Activated CD8-positive, alpha-beta memory T cell treated with anti-CD3 and anti-CD28 coated beads, Interleukin-2, amount 10 ng/mL, durations not matched to agents 7 days and 5 days (primary cell): Measurements from ENCODE around the gene NUAK1. TPM values are rescaled to one million over a fixed set of nuclear protein-coding genes. Genes with fewer than 3 reads are reported as not detected.

Experiments used
- ATAC-seq: fragments of 150-1000 bp; cut with Tn5 transposase; one replicate; pipeline ENCODE4 v1.10.0; 2021; ENCODE audit warnings: moderate library complexity
- CTCF ChIA-PET: fragments of 350-600 bp; sonication (Branson Sonifier 250); formaldehyde crosslinking; loops from one replicate; lab custom pipeline; 2021; ENCODE audit warnings: antibody characterized with exemption; lab: Charles Lee
- DNase-seq: peaks from one replicate; pipeline ENCODE4 v3.0.0-alpha.2; 2020
- H3K27ac Mint-ChIP-seq: one replicate; pipeline ENCODE4 v1.8.0; 2021; ENCODE audit warnings: mild to moderate bottlenecking, mixed read lengths
- H3K27me3 Mint-ChIP-seq: one replicate; pipeline ENCODE4 v1.8.0; 2021; ENCODE audit warnings: mixed read lengths
- H3K36me3 Mint-ChIP-seq: one replicate; pipeline ENCODE4 v1.8.0; 2021; ENCODE audit warnings: mild to moderate bottlenecking, mixed read lengths
- H3K4me1 Mint-ChIP-seq: one replicate; pipeline ENCODE4 v1.8.0; 2021; ENCODE audit warnings: mixed read lengths
- H3K4me3 Mint-ChIP-seq: one replicate; pipeline ENCODE4 v1.8.0; 2021; ENCODE audit warnings: mild to moderate bottlenecking, moderate library complexity, mixed read lengths
- H3K9me3 Mint-ChIP-seq: one replicate; pipeline ENCODE4 v1.8.0; 2022; ENCODE audit warnings: low read depth, mixed read lengths
- total RNA-seq, 2 experiments: library from RNA; stranded (reverse); gene quantifications; one replicate each; pipeline ENCODE4 v1.2.3, GENCODE V29; 2021

NUAK1 gene
- total RNA-seq, 2 experiments from 2014 or later = not detected

DNA sequence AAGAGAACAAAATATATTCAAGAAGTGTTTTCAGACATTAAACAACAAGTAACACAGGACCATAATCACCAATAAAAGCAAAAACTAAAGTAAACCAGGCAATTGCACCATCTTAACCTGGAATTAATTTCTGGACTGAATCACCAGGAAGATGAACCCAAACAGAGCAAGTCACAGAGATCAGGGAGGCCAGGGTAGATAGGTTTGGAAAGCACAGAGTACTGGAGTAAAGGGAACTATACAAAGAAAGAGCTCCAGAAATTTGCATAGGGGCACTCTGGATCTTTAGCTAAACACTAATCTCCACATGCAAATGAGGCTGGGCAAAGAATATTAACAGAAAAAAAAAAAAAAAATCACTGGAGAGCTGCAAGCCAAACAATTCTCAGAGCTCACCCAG lies 84.7 kb downstream of the NUAK1 start:
- no peak overlapping the region for H3K4me3 Mint-ChIP-seq
- H3K4me1 Mint-ChIP-seq = no peaks in the 10 kb centered on the region
- CTCF ChIA-PET = no interaction called here
- H3K27me3 Mint-ChIP-seq = peaks cover 6% of the 10 kb centered on the region
- no peaks in the 10 kb centered on the region for H3K36me3 Mint-ChIP-seq
- peaks cover 6% of the 10 kb centered on the region for H3K9me3 Mint-ChIP-seq
- no peak for ATAC-seq
- H3K27ac Mint-ChIP-seq = no peak overlapping the region
- DNase-seq = no peak

DNA sequence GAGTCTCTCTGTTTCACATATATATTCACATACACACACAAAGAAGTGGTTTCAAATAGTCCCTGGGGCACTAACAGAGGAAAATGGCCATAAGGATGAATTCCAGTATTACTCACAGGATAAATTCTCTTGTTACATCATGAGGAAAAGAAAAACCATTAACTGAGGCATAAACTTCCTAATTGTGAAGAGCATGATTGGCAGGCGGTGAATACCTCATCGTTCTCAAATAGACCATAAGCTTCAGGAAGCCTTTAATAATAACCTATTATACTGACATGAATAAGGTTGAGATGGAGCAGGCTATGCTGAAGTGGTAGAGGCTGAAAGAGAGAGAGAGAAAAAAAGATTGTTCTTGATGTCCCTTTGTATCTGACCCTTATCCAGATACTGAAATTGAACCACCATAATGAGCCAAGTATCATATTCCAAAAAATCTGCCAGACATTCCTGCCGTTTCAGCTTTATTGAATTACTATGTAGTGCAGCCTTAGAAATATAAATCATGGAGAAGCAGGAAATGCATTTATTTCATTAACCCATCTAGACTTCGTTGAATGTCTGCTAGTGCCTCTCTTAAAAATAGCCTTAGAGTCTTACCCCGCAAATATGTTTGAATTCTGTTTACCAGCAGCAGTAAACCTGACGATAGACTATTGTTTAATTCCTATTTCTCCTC lies 86.8 kb downstream of the NUAK1 start:
- DNase-seq = no peak
- Mint-ChIP-seq H3K9me3 (peaks cover 6% of the 10 kb centered on the region), H3K4me3 (no peak overlapping the region), H3K36me3 (no peaks in the 10 kb centered on the region), H3K4me1 (no peaks in the 10 kb centered on the region), H3K27me3 (peaks cover 6% of the 10 kb centered on the region), H3K27ac (no peak overlapping the region)
- CTCF ChIA-PET = no interaction called here
- ATAC-seq = no peak

DNA sequence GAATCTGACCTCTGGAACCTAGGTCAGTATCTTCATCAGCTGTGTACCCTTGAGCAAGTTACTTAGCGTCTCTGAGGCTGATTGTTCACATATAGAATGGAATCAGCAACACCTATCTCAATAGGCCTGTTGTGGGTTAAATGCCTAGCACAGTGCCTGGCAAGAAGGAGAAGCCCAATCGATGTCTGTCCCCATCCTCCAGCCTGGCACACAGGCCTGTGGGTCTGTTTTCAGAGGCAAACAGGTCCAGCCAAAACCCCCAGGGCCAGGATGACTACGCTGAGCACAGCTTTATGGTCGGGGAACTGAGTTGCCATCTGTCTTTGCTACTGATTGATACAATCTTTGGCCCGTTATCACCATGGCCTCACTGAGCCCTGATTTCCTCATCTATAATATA lies 89.2 kb downstream of the NUAK1 start:
- H3K4me3 Mint-ChIP-seq = no peak overlapping the region
- H3K27ac Mint-ChIP-seq = no peak overlapping the region
- H3K4me1 Mint-ChIP-seq = no peaks in the 10 kb centered on the region
- H3K36me3 Mint-ChIP-seq = no peaks in the 10 kb centered on the region
- CTCF ChIA-PET = no interaction called here
- ATAC-seq (no peak), DNase-seq (no peak)
- H3K27me3 Mint-ChIP-seq = peaks cover 3% of the 10 kb centered on the region
- no peaks in the 10 kb centered on the region for H3K9me3 Mint-ChIP-seq

DNA sequence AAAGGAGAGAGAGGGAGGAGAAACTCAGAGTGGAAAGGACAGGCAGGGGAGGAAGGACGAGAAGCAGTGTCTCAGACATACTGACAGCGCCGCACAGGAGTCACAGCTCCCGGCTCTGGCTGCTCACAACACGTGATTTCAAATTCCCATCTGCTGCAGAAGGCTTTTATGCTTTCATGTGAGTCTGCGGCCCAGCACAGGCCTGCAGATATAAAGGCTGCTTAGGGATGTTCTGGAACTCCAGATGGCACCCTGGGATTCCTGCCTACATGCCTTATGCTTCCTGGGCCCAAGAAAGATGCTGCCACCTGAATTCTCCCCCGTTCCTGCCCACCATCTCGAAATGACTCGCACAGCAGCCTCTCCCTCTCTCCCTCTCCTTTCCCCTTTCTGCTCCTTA lies 89.6 kb downstream of the NUAK1 start:
- CTCF ChIA-PET = no interaction called here
- Mint-ChIP-seq H3K9me3 (no peaks in the 10 kb centered on the region), H3K27me3 (peaks cover 3% of the 10 kb centered on the region), H3K4me1 (no peaks in the 10 kb centered on the region), H3K4me3 (no peak overlapping the region), H3K27ac (no peak overlapping the region), H3K36me3 (no peaks in the 10 kb centered on the region)
- DNase-seq = no peak
- no peak for ATAC-seq

DNA sequence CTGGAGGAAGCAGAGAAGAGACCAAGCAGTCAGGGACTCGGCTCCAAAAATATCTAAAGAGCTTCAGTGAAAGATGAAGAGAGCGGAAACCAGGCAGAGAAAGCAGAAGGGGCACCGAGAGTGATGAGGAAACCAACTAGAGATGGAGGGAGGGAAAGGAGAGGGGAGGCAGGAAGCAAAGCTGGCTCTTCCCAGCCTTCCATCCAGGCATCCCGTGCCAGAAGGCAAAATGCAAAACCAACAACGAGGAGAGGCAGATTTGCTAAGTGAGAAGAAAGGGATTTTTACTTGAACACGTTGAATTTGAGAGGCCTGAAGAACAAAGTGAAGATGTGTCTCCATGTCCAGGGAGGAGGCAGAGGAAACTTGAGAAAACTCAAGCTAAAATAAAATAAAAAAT lies 90.1 kb downstream of the NUAK1 start:
- Mint-ChIP-seq H3K27me3 (no peaks in the 10 kb centered on the region), H3K36me3 (no peaks in the 10 kb centered on the region), H3K27ac (no peak overlapping the region), H3K4me1 (no peaks in the 10 kb centered on the region), H3K4me3 (no peak overlapping the region), H3K9me3 (no peaks in the 10 kb centered on the region)
- DNase-seq = no peak
- ATAC-seq = no peak
- CTCF ChIA-PET = no interaction called here

DNA sequence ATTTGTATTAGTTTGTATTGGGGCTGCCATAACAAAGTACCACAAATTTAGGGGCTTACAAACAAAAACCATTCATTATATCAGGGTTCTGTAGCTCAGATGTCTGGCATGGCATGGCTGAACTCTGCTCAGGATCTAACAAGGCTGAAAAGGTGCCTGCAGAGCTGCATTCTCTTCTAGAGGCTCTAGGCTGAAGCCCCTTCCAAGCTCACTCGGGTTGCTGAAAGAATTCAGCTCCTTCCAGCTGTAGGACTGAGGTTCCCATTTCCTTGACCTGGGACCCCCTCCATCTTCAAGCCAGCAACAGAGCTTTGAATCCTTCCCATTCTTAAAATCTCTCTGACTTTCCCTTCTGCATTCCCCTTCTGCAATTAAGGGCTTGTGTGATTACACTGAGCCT lies 90.7 kb downstream of the NUAK1 start:
- CTCF ChIA-PET = no interaction called here
- no peaks in the 10 kb centered on the region for H3K27me3 Mint-ChIP-seq
- no peaks in the 10 kb centered on the region for H3K9me3 Mint-ChIP-seq

DNA sequence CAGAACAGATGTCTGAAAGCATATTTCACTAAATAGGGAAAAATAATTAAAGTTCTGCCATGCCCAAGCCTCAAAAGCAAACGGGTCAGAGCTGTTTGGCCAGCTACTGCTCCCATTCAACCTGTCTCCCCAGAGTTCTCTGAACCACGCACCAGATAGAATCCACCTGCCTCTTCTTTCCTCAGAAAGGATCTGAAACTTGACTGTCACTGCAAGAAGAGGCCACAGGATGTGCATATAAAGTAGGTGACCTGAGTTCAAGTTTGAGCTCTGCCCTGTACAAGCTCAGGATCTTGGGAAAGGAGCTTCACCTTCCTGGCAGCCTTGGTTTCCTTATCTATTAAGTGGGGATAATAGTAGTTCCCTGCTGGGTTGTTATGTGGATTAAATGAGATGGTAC lies 91.8 kb downstream of the NUAK1 start:
- no peak for DNase-seq
- Mint-ChIP-seq H3K27me3 (no peaks in the 10 kb centered on the region), H3K27ac (no peak overlapping the region), H3K36me3 (no peaks in the 10 kb centered on the region), H3K9me3 (no peaks in the 10 kb centered on the region), H3K4me3 (no peak overlapping the region), H3K4me1 (no peaks in the 10 kb centered on the region)
- ATAC-seq = no peak
- CTCF ChIA-PET = no interaction called here

More for the DNA sequence above, 90.7 kb downstream of the NUAK1 start:
- DNase-seq (no peak), ATAC-seq (no peak)
- Mint-ChIP-seq H3K36me3 (no peaks in the 10 kb centered on the region), H3K4me1 (no peaks in the 10 kb centered on the region), H3K4me3 (no peak overlapping the region), H3K27ac (no peak overlapping the region)

DNA sequence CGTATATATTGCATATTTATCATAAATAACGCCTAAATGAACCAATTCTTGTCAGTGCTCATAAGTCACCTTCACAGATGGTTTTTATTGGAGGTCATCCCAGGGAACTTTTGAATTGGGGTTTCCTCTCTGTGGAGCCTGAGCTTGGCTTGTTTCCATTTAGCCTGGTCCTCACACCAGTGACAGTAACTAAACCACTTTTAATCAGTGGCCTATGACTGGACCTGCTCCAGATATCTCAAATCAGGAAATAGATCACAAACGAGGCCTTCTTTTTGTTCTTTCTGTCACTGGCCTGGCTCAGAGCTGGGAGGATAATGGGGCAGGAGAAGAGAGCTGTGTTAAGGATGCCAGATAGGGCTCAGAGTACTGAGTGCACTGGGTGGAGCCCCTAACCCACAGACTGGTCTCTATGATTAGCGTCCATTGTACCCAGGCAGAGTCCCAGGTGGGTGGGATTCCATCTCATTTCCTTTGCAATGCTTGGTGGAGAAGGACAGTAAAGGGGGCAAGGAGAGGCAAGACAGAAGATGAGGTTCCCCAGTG lies 92.4 kb downstream of the NUAK1 start:
- no peaks in the 10 kb centered on the region for H3K4me1 Mint-ChIP-seq
- H3K27me3 Mint-ChIP-seq = no peaks in the 10 kb centered on the region
- no peaks in the 10 kb centered on the region for H3K9me3 Mint-ChIP-seq
- no peak overlapping the region for H3K27ac Mint-ChIP-seq
- CTCF ChIA-PET = no interaction called here
- no peak for ATAC-seq
- H3K4me3 Mint-ChIP-seq = no peak overlapping the region
- DNase-seq = no peak
- no peaks in the 10 kb centered on the region for H3K36me3 Mint-ChIP-seq

DNA sequence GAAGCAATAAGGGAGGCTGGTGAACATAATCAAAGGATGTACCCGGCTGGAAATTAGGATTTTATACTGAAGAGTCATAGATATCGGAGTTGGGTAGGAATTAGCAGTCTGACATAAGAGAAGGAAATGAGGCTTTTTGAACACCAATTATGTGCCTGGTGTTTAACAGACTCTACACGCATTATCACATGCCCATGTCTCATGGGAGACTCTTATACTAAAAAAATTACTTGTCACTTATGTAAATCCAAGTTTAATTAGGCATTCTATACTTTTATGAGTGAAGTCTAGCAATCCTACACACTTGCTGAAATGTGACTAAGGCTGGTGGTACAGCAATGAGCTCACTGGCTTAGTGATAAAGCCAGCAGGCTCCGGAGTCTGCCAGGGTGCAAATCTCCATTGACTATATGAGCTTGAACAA lies 93.5 kb downstream of the NUAK1 start:
- H3K27me3 Mint-ChIP-seq = no peaks in the 10 kb centered on the region

DNA sequence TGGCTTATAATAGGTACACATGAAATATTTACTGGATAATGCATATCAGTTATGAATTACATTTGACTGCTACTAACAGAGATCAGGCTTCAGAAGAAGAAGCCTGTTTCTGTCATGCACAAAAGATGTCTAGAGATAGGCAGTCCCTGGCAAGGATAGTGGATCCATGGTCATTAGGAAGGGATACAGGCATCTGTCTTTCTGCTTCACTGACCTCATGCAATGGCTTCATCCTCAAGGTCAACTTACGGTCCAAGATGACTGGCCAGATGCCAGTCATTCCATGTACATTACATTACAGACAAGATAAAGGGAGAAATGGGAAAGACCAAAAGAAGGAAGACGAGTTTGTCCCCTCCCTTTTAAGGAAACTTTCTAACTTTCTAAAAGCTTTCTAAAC lies 94.0 kb downstream of the NUAK1 start:
- Mint-ChIP-seq H3K4me3 (no peak overlapping the region), H3K27ac (no peak overlapping the region), H3K36me3 (no peaks in the 10 kb centered on the region), H3K9me3 (no peaks in the 10 kb centered on the region), H3K27me3 (no peaks in the 10 kb centered on the region), H3K4me1 (no peaks in the 10 kb centered on the region)
- ATAC-seq = no peak
- CTCF ChIA-PET = no interaction called here
- no peak for DNase-seq

More for the DNA sequence above, 93.5 kb downstream of the NUAK1 start:
- CTCF ChIA-PET = no interaction called here
- no peaks in the 10 kb centered on the region for H3K36me3 Mint-ChIP-seq
- no peaks in the 10 kb centered on the region for H3K4me1 Mint-ChIP-seq
- no peak overlapping the region for H3K27ac Mint-ChIP-seq
- no peak overlapping the region for H3K4me3 Mint-ChIP-seq
- H3K9me3 Mint-ChIP-seq = no peaks in the 10 kb centered on the region
- DNase-seq (no peak), ATAC-seq (no peak)

DNA sequence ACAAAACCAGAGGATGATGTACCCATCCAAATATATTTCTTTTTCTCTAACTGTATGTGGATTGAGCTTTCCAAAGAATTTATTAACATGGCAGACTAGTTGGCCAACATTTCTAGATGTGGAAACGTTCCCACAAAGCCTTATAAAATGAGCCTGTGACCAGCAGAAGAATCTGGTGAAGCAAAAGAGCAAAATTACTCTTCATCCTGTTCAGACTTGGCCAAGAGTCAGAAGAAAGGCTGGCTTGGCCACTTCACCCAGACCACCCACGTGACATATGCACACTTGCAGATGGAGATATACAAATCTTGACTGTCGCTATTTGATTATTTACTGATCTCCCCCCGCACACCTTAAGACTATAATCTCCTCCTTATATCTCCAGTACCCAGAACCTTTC lies 96.7 kb downstream of the NUAK1 start:
- ATAC-seq = no peak
- CTCF ChIA-PET = no interaction called here
- Mint-ChIP-seq H3K27me3 (no peaks in the 10 kb centered on the region), H3K4me1 (no peaks in the 10 kb centered on the region), H3K36me3 (no peaks in the 10 kb centered on the region), H3K9me3 (no peaks in the 10 kb centered on the region), H3K4me3 (no peak overlapping the region), H3K27ac (no peak overlapping the region)
- DNase-seq = no peak

DNA sequence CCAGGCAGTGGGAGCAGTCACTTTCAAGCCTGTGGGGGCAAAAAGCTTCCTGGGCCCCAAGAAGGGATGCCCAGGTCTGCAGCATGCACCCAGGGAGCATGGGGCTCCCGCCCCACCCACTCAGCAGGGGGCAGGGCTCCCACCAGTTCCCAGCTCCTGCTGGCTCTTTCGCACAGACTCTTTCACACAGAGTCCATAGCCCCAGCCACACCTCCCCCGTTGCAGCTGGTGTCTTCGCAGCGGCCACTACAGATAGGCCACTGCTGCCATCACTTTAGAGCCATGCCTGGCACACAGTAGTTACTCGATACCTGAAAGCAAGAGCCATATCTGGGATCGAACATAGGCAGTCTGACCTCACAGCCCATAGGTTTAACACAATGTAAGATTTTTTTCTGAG lies 98.2 kb downstream of the NUAK1 start:
- ATAC-seq = no peak
- no peak overlapping the region for H3K27ac Mint-ChIP-seq
- CTCF ChIA-PET = no interaction called here

DNA sequence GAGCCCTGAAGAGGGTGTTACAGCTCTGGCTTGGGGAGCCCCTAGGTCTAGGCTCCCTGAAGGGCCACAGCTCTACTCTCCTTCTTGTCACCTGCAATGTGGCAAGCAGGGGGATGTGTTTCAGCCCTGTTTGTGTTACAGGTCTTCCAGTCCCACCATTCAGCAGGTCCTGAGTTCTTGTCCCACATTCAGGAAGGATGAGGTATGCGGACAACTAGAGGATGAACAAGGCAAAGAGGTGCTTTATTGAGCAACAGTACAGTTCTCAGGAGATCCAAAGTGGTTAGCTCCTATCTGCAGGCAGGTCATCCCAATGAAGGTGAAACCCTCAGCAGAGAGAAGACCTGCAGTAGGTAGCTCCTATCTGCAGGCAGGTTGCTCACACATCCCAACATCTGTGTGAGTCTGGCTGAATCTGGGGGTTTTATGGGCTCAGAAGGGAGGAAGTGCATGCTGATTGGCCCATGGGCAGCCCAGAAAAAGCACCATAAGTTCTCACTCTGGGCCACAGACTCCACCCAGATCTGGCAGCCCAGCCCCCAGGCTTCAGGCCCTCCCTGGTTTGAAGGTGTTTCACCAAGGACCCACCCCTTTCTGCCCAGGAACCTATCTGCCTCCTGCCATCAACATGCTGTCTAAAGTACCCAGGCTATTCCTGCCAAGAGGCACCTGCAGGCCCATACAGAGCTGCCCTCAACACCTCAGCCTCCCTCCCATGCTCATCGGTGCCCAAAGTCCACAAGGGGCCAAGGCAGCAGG lies 98.9 kb downstream of the NUAK1 start:
- ATAC-seq (no peak), DNase-seq (no peak)
- H3K9me3 Mint-ChIP-seq = no peaks in the 10 kb centered on the region
- H3K36me3 Mint-ChIP-seq = no peaks in the 10 kb centered on the region
- H3K4me3 Mint-ChIP-seq = no peak overlapping the region
- no peaks in the 10 kb centered on the region for H3K27me3 Mint-ChIP-seq
- no peak overlapping the region for H3K27ac Mint-ChIP-seq
- CTCF ChIA-PET = no interaction called here
- H3K4me1 Mint-ChIP-seq = no peaks in the 10 kb centered on the region

More for the DNA sequence above, 98.2 kb downstream of the NUAK1 start:
- no peaks in the 10 kb centered on the region for H3K9me3 Mint-ChIP-seq
- H3K36me3 Mint-ChIP-seq = no peaks in the 10 kb centered on the region
- no peaks in the 10 kb centered on the region for H3K27me3 Mint-ChIP-seq
- no peak for DNase-seq
- H3K4me1 Mint-ChIP-seq = no peaks in the 10 kb centered on the region
- H3K4me3 Mint-ChIP-seq = no peak overlapping the region

DNA sequence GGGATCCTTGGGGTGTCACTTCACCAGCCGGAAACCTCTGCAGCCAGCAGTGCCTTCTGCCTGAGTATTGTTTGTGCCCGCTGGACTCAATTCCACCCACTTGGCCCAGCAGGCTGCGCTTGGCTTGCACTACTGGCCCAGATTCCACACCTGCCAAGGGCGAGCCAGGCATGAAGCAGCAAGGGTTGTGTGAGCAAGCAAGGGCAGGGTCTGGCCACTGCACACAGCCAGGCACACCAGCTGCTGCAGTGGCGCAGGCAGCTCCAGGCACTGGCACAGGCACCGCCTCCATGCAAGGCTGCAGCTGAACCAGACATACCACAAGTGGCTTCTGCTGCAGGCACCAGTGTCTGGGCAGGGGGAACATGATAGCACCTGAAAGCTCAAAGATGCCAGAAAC lies 99.5 kb downstream of the NUAK1 start:
- no peak overlapping the region for H3K27ac Mint-ChIP-seq
- H3K27me3 Mint-ChIP-seq = no peaks in the 10 kb centered on the region

More for the DNA sequence above, 99.5 kb downstream of the NUAK1 start:
- H3K4me3 Mint-ChIP-seq = no peak overlapping the region
- H3K9me3 Mint-ChIP-seq = no peaks in the 10 kb centered on the region
- ATAC-seq = no peak
- DNase-seq = no peak
- H3K4me1 Mint-ChIP-seq = no peaks in the 10 kb centered on the region
- H3K36me3 Mint-ChIP-seq = no peaks in the 10 kb centered on the region
- CTCF ChIA-PET = no interaction called here
